Loucy (cell line): ENCODE data around the gene CYP2C19.

Source experiments
- H2AFZ ChIP-seq: fragments of 200-600 bp; sonication (generic); 2 replicates; pipeline ENCODE4 v1.6.0; 2016; ENCODE audit warnings: antibody characterized with exemption, mild to moderate bottlenecking, low read length, moderate library complexity
- H3F3A ChIP-seq: fragments of 200-600 bp; 2 replicates; pipeline ENCODE4 v1.6.0; 2016; ENCODE audit warnings: antibody characterized with exemption, low read depth, mild to moderate bottlenecking
- H3K27me3 ChIP-seq: fragments of 200-600 bp; sonication (generic); 2 replicates; pipeline ENCODE4 v1.6.1; 2014; ENCODE audit warnings: low read length, mild to moderate bottlenecking; ENCODE audit not compliant: insufficient read depth, poor library complexity, severe bottlenecking
- H3K36me3 ChIP-seq: fragments of 200-600 bp; sonication (generic); 2 replicates; pipeline ENCODE4 v1.6.1; 2016; ENCODE audit warnings: low read length; ENCODE audit not compliant: insufficient read depth
- H3K4me1 ChIP-seq: fragments of 200-600 bp; sonication (generic); 2 replicates; pipeline ENCODE4 v1.5.1; 2014; ENCODE audit warnings: low read length, mild to moderate bottlenecking; ENCODE audit not compliant: insufficient read depth, poor library complexity, severe bottlenecking
- H3K4me2 ChIP-seq: fragments of 200-600 bp; sonication (generic); 2 replicates; pipeline ENCODE4 v1.6.0; 2014; ENCODE audit warnings: antibody characterized with exemption, low read length, low read depth, mild to moderate bottlenecking; ENCODE audit not compliant: poor library complexity, severe bottlenecking
- H3K4me3 ChIP-seq: fragments of 200-600 bp; sonication (generic); 2 replicates; pipeline ENCODE4 v1.5.1; 2014; ENCODE audit warnings: low read length, mild to moderate bottlenecking, mixed read lengths; ENCODE audit not compliant: poor library complexity, severe bottlenecking
- H3K79me2 ChIP-seq: fragments of 200-600 bp; sonication (generic); 2 replicates; pipeline ENCODE4 v1.6.1; 2014; ENCODE audit warnings: low read length; ENCODE audit not compliant: insufficient read depth
- H3K9ac ChIP-seq: fragments of 200-600 bp; sonication (generic); 2 replicates; pipeline ENCODE4 v1.6.0; 2014; ENCODE audit warnings: mild to moderate bottlenecking, low read depth, low read length, moderate library complexity; ENCODE audit not compliant: poor library complexity, severe bottlenecking
- H3K9me2 ChIP-seq: fragments of 200-600 bp; sonication (generic); replicated peaks from 2 replicates; pipeline ENCODE4 v1.6.1; 2016; ENCODE audit warnings: low read depth, low read length, mixed read lengths
- H3K9me3 ChIP-seq: fragments of 200-600 bp; sonication (generic); 2 replicates; pipeline ENCODE4 v1.6.1; 2014; ENCODE audit warnings: mild to moderate bottlenecking, antibody characterized with exemption, low read length, low read depth; ENCODE audit not compliant: insufficient read depth
- H4K20me1 ChIP-seq: fragments of 200-600 bp; sonication (generic); 2 replicates; pipeline ENCODE4 v1.6.0; 2014; ENCODE audit warnings: antibody characterized with exemption, low read length, mild to moderate bottlenecking; ENCODE audit not compliant: insufficient read depth, poor library complexity, severe bottlenecking
- EZH2phosphoT487 ChIP-seq: fragments of 200-600 bp; IDR thresholded peaks from 2 replicates; pipeline ENCODE4 v1.6.1; 2018; ENCODE audit warnings: antibody characterized with exemption, mild to moderate bottlenecking, moderate library complexity, borderline replicate concordance
- TF ChIP-seq, protein P1 (sequence below): fragments of 200-600 bp; sonication (generic); conservative IDR thresholded peaks from 2 replicates; pipeline ENCODE4 v1.5.1; 2014; ENCODE audit warnings: mild to moderate bottlenecking, antibody characterized with exemption, low read length

Gene CYP2C19

DNA sequence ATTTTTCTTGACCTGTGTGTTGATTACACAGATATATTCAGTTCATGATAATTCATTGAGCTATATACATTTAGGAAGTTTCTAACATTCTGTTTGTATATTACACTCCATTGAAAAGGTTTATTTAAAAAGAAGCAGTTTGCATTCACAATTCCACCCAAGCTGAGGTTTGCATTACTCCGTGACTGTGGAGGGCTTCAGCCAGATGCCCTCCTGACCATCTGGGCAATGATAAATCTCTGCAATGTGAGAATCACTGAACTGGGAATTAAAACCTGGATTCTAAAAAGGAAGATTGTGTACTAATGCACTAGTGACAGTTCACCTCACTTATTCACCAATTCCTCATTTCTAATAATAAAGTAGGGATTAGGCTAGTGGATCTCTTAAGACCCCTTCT is 139.6 kb downstream of the CYP2C19 start:
- Histone ChIP-seq H3K79me2 (no peaks in the 10 kb centered on the region), H2AFZ (no peak overlapping the region), H3K4me1 (no peaks in the 10 kb centered on the region), H3F3A (no peaks in the 10 kb centered on the region), H3K36me3 (no peaks in the 10 kb centered on the region), H3K4me3 (no peak overlapping the region), H3K4me2 (no peak overlapping the region), H4K20me1 (no peaks in the 10 kb centered on the region), H3K27me3 (no peaks in the 10 kb centered on the region), H3K9me2 (no peaks in the 10 kb centered on the region), H3K9me3 (no peaks in the 10 kb centered on the region), H3K9ac (no peak overlapping the region)
- TF ChIP-seq, protein P1, sequence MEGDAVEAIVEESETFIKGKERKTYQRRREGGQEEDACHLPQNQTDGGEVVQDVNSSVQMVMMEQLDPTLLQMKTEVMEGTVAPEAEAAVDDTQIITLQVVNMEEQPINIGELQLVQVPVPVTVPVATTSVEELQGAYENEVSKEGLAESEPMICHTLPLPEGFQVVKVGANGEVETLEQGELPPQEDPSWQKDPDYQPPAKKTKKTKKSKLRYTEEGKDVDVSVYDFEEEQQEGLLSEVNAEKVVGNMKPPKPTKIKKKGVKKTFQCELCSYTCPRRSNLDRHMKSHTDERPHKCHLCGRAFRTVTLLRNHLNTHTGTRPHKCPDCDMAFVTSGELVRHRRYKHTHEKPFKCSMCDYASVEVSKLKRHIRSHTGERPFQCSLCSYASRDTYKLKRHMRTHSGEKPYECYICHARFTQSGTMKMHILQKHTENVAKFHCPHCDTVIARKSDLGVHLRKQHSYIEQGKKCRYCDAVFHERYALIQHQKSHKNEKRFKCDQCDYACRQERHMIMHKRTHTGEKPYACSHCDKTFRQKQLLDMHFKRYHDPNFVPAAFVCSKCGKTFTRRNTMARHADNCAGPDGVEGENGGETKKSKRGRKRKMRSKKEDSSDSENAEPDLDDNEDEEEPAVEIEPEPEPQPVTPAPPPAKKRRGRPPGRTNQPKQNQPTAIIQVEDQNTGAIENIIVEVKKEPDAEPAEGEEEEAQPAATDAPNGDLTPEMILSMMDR, result no peak
- TF ChIP-seq EZH2phosphoT487, result no peak

- Histone ChIP-seq H3K9me3 (no peaks in the 10 kb centered on the region), H4K20me1 (no peaks in the 10 kb centered on the region)
- TF ChIP-seq, protein P1, result no peak
- TF ChIP-seq EZH2phosphoT487, result no peak
Observed at GRCh38 chr10:94902570-94902969, 140.1 kb downstream of the CYP2C19 start.

More at GRCh38 chr10:94902570-94902969, 140.1 kb downstream of the CYP2C19 start:
- no peaks in the 10 kb centered on the region for H3K79me2 ChIP-seq
- no peaks in the 10 kb centered on the region for H3K27me3 ChIP-seq
- no peaks in the 10 kb centered on the region for H3K36me3 ChIP-seq
- H3K4me3 ChIP-seq, result no peak overlapping the region
- no peak overlapping the region for H3K4me2 ChIP-seq
- H3K4me1 ChIP-seq, result no peaks in the 10 kb centered on the region
- H3F3A ChIP-seq, result no peaks in the 10 kb centered on the region
- H3K9me2 ChIP-seq, result no peaks in the 10 kb centered on the region
- no peak overlapping the region for H2AFZ ChIP-seq
- H3K9ac ChIP-seq, result no peak overlapping the region
